Body of pancreas (tissue), 4 donors: Measurements from ENCODE around the gene PFN3.

ENCODE experiments used
- CTCF ChIP-seq, 7 experiments: fragments of 450-650 bp in 4 of 7; fragments of 200-600 bp in 3 of 7; sonication (generic) in 3 of 7; IDR thresholded peaks; one replicate each; pipeline ENCODE4 v1.5.1; 2016 to 2019; ENCODE audit warnings: antibody characterized with exemption in 7 of 7
- POLR2A ChIP-seq, 3 donors: fragments of 450-650 bp; IDR thresholded peaks; one replicate each; pipeline ENCODE4 v1.6.1; 2016; ENCODE audit warnings: antibody characterized with exemption in 3 of 3, mild to moderate bottlenecking in 2 of 3

GRCh38 chr5:177425801-177426565 lies 25.5 kb upstream of the PFN3 start:
- TF ChIP-seq CTCF (IDR thresholded peaks at IDR 0.05) = no peak
- peak; percentile 52 to 85 (median 85) for TF ChIP-seq POLR2A (IDR thresholded peaks at IDR 0.05)
